Effector CD8-positive, alpha-beta T cell (primary cell): ENCODE data around the gene KRTDAP.

Source experiments
- DNase-seq: peaks from one replicate; lab custom pipeline; 2025; lab: John Stamatoyannopoulos, UW

Gene KRTDAP

GRCh38 chr19:35451338-35452096, 38.7 kb downstream of the KRTDAP start:
- DNase-seq, result no peak

DNA sequence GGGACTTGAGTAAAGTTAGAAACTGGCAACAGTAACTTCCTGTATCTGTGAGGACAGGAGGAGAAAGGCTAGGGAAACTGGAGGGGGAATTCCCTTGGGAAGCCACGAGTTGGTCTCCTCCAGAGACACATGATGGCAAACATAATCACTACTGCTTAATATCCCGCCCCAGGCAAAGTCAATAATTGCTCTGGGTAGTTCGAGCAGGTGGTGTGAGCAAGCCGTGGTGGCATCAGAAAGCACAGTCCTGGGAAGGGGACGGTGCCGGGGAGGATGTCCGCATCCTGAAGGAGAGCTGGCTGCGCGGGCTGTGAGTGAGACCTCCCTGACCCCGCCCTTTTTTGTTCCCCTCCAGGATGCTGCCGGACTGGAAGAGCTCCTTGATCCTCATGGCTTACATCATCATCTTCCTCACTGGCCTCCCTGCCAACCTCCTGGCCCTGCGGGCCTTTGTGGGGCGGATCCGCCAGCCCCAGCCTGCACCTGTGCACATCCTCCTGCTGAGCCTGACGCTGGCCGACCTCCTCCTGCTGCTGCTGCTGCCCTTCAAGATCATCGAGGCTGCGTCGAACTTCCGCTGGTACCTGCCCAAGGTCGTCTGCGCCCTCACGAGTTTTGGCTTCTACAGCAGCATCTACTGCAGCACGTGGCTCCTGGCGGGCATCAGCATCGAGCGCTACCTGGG, 40.8 kb downstream of the KRTDAP start:
- no peak for DNase-seq

- no peak for DNase-seq
Observed at GRCh38 chr19:35447606-35448469, 42.4 kb downstream of the KRTDAP start, which contains the start of gene FFAR2. TSS of gene FFAR2 (plus strand) at chr19:35448257. CDS start at chr19:35449715, 1,458 bp downstream.

DNA sequence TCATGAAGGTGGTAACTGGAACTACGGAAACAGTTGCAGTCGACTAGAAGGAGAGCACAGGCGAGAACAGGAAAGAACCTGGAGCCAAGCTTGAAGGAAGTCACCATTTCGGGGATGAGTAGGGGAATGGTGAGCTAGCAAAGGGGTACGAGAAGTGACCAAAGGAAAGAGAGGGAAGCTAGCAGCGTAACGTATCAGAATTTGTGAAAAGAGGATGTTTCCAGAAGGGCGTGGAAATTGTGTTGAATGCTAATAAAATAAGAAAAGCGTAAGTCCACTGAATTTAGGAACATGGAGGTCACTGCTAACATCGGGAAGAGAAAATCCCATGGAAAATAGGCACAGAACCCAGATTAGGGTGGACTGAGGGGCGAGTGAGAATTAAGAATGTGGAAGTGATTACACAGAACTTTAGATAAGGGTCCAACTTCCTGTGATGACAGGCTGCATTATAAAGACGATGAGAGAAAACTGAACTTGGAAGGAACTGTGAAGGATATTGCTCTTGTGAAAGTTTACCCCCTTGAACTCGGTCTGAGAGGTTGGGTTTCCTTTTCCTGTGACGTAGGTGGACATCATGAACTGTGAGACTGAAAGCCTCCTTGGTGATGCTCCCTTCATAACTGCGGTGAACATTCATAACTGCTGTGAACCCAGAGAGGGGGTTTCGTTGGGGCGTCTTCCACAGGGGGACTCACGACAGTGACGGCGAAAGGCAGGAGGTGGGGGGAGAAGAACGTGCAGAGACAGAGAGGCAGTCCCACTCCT, 44.3 kb downstream of the KRTDAP start:
- no peak for DNase-seq

- DNase-seq, result no peak
Observed at GRCh38 chr19:35444735-35445134, 45.5 kb downstream of the KRTDAP start.

GRCh38 chr19:35442091-35442490, 48.2 kb downstream of the KRTDAP start:
- DNase-seq, result no peak

DNA sequence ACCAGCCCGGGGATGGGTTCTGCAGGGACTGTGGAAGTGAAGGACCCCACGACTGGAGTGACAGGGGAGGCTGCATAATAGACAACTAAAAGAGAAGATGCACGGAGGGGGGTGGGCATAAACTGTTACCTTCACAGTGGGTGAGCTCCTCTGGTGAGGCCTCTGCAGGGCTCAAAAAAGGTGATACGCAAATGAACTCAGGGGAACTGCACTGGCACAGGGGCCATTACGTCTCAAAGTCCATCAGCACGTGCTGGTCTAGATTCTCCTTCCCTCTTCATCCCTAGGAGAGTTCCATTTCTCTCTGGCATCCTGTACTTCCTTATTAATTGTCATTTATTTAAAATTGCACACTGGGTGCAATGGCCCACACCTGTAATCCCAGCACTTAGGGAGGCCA, 50.3 kb downstream of the KRTDAP start:
- no peak for DNase-seq

GRCh38 chr19:35438527-35438926, 51.7 kb downstream of the KRTDAP start:
- no peak for DNase-seq

GRCh38 chr19:35438096-35438495, 52.2 kb downstream of the KRTDAP start:
- DNase-seq, result no peak

GRCh38 chr19:35437406-35437951, 52.8 kb downstream of the KRTDAP start:
- DNase-seq, result no peak
